Spleen (tissue), 7 donors: Measurements from ENCODE around the gene NFX1.
"Not testable (repeated sequence)": the region's sequence is repeated elsewhere in the genome, so short reads cannot be mapped to it uniquely, and the experiment has no call there.

Experiments used
- CTCF ChIP-seq, 11 experiments: fragments of 200-600 bp in 7 of 11; fragments of 450-650 bp in 4 of 11; sonication (generic) in 4 of 11; IDR thresholded peaks in 8 of 11; conservative IDR thresholded peaks in 3 of 11; 1 replicate in 7 of 11; 2 replicates in 4 of 11; pipeline versions ENCODE4 v1.4.0 to v1.8.0; 2016 to 2021; ENCODE audit warnings: antibody characterized with exemption in 11 of 11, inconsistent platforms in 4 of 11, mild to moderate bottlenecking in 1 of 11
- POLR2A ChIP-seq, 3 donors: fragments of 450-650 bp; IDR thresholded peaks; one replicate each; pipeline ENCODE4 v1.5.1; 2017; ENCODE audit warnings: antibody characterized with exemption in 3 of 3, mild to moderate bottlenecking in 1 of 3
- donor health status: DM: no; HTN: no; CAD: no; lungs with moderate emphysema.
- donor health status: DM: no; HTN: no; CAD: no.
- donor health status: DM: no; HTN: no; CAD: no.

- not testable (repeated sequence) for TF ChIP-seq POLR2A (IDR thresholded peaks at IDR 0.05); CTCF (IDR thresholded peaks at IDR 0.05 in 8 of 11, conservative IDR thresholded peaks at IDR 0.05 in 3 of 11)
These were observed 68.3 kb downstream of the NFX1 start for GRCh38 chr9:33358641-33359040.
